ENCODE results near the gene GDPD4.

DNA sequence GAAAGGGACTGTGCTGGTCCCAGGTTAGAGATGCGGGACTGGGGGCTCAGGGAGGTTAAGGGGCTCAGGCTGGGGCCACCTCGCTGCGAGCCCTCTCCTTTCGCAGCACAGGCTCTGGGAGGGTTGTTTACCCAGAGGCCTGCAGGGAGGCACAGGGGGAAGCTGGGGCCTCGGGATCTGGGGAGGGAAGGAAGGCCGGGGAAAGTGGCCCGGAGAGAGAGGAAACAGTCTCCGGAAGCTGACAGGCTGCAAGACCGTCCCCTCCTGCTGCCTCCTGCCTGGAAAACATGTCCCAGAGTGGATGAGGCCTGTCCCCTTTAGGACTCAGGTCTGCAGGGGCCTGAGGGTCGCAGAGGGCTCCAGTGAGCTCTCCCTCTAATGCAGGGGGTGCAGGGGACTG, 128.0 kb downstream of the GDPD4 start:
- TF ChIP-seq CTCF (IDR thresholded peaks at IDR 0.05 in 2 of 3, conservative IDR thresholded peaks at IDR 0.05 in 1 of 3; ENCODE audit: borderline replicate concordance in 1 of 3, insufficient read depth in 1 of 3, low read depth in 2 of 3, low read length in 2 of 3) (no peak), POLR2A (IDR thresholded peaks at IDR 0.05; ENCODE audit: borderline replicate concordance, extremely low read depth, insufficient read depth, insufficient read length) (no peak), JUND (IDR thresholded peaks at IDR 0.05) (no peak), EZH2 (IDR thresholded peaks at IDR 0.05) (no peak), ZFX (IDR thresholded peaks at IDR 0.05) (no peak), POLR2AphosphoS5 (IDR thresholded peaks at IDR 0.05; ENCODE audit: low read depth, low read length) (no peak), RAD21 (IDR thresholded peaks at IDR 0.05; ENCODE audit: low read depth) (no peak), CEBPB (IDR thresholded peaks at IDR 0.05; ENCODE audit: low read depth) (no peak), MAX (IDR thresholded peaks at IDR 0.05) (no peak), YY1 (IDR thresholded peaks at IDR 0.05; ENCODE audit: extremely low read depth, insufficient replicate concordance, low read depth, low read length) (no peak)
- TF ChIP-seq, protein P1, sequence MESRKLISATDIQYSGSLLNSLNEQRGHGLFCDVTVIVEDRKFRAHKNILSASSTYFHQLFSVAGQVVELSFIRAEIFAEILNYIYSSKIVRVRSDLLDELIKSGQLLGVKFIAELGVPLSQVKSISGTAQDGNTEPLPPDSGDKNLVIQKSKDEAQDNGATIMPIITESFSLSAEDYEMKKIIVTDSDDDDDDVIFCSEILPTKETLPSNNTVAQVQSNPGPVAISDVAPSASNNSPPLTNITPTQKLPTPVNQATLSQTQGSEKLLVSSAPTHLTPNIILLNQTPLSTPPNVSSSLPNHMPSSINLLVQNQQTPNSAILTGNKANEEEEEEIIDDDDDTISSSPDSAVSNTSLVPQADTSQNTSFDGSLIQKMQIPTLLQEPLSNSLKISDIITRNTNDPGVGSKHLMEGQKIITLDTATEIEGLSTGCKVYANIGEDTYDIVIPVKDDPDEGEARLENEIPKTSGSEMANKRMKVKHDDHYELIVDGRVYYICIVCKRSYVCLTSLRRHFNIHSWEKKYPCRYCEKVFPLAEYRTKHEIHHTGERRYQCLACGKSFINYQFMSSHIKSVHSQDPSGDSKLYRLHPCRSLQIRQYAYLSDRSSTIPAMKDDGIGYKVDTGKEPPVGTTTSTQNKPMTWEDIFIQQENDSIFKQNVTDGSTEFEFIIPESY (IDR thresholded peaks at IDR 0.05; ENCODE audit: extremely low read depth, insufficient replicate concordance, low read length): no peak
- TF ChIP-seq, protein P2, sequence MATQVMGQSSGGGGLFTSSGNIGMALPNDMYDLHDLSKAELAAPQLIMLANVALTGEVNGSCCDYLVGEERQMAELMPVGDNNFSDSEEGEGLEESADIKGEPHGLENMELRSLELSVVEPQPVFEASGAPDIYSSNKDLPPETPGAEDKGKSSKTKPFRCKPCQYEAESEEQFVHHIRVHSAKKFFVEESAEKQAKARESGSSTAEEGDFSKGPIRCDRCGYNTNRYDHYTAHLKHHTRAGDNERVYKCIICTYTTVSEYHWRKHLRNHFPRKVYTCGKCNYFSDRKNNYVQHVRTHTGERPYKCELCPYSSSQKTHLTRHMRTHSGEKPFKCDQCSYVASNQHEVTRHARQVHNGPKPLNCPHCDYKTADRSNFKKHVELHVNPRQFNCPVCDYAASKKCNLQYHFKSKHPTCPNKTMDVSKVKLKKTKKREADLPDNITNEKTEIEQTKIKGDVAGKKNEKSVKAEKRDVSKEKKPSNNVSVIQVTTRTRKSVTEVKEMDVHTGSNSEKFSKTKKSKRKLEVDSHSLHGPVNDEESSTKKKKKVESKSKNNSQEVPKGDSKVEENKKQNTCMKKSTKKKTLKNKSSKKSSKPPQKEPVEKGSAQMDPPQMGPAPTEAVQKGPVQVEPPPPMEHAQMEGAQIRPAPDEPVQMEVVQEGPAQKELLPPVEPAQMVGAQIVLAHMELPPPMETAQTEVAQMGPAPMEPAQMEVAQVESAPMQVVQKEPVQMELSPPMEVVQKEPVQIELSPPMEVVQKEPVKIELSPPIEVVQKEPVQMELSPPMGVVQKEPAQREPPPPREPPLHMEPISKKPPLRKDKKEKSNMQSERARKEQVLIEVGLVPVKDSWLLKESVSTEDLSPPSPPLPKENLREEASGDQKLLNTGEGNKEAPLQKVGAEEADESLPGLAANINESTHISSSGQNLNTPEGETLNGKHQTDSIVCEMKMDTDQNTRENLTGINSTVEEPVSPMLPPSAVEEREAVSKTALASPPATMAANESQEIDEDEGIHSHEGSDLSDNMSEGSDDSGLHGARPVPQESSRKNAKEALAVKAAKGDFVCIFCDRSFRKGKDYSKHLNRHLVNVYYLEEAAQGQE (IDR thresholded peaks at IDR 0.05; ENCODE audit: low read depth): no peak
- TF ChIP-seq, protein P3, sequence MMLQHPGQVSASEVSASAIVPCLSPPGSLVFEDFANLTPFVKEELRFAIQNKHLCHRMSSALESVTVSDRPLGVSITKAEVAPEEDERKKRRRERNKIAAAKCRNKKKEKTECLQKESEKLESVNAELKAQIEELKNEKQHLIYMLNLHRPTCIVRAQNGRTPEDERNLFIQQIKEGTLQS (IDR thresholded peaks at IDR 0.05): no peak
